ENCODE measurements around the gene MYLK4.

Gene MYLK4

GRCh38 chr6:2733736-2734480 lies 16.8 kb downstream of the MYLK4 start:
- TF ChIP-seq YY1 (IDR thresholded peaks at IDR 0.05; ENCODE audit: insufficient read depth, insufficient read length) (no peak), ZNF274 (IDR thresholded peaks at IDR 0.05; ENCODE audit: low read depth, low read length) (no peak), SUZ12 (IDR thresholded peaks at IDR 0.05; ENCODE audit: extremely low read depth, insufficient read depth, insufficient read length) (no peak)
- H3K9me3 ChIP-seq (ENCODE audit: insufficient read depth, low read length) = no peaks in the 10 kb centered on the region
- no peak for DNase-seq (ENCODE audit: low read depth, low spot score)
- H3K27me3 ChIP-seq (ENCODE audit: insufficient read depth, insufficient read length) = no peaks in the 10 kb centered on the region
- no peak overlapping the region for H3K4me3 ChIP-seq (ENCODE audit: insufficient read length, low read depth)
- no peak overlapping the region for H3K9ac ChIP-seq (ENCODE audit: insufficient read length, low read depth)
- no peaks in the 10 kb centered on the region for H3K36me3 ChIP-seq (ENCODE audit: insufficient read depth, insufficient read length, low read length)
- H3K4me1 ChIP-seq (ENCODE audit: insufficient read depth, insufficient read length) = peaks cover 2% of the 10 kb centered on the region

DNA sequence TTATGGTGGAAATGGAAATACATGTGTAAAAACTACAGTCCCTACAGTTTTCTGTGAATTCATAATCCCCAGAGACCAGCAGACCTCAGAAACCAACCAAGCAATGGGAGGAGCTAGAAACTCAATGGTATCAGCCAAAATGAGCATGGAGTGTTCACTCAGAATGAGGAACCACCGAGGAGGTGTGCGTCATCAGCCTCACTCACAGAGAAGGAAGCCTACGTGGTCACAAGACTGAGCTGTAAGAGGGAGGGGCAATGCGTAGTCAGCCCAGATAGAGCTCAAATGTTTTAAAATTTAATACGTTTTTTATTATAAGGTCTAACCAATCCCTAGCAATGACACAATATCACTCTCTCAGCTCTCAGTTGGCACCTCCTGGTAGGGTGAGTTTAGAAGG lies 17.4 kb downstream of the MYLK4 start:
- TF ChIP-seq SUZ12 (IDR thresholded peaks at IDR 0.05; ENCODE audit: extremely low read depth, insufficient read depth, insufficient read length) (no peak), ZNF274 (IDR thresholded peaks at IDR 0.05; ENCODE audit: low read depth, low read length) (no peak), YY1 (IDR thresholded peaks at IDR 0.05; ENCODE audit: insufficient read depth, insufficient read length) (no peak)
- Histone ChIP-seq H3K27me3 (ENCODE audit: insufficient read depth, insufficient read length) (no peaks in the 10 kb centered on the region), H3K36me3 (ENCODE audit: insufficient read depth, insufficient read length, low read length) (no peaks in the 10 kb centered on the region), H3K9ac (ENCODE audit: insufficient read length, low read depth) (no peak overlapping the region), H3K9me3 (ENCODE audit: insufficient read depth, low read length) (no peaks in the 10 kb centered on the region), H3K4me1 (ENCODE audit: insufficient read depth, insufficient read length) (peaks cover 3% of the 10 kb centered on the region), H3K4me3 (ENCODE audit: insufficient read length, low read depth) (no peak overlapping the region)
- DNase-seq (ENCODE audit: low read depth, low spot score) = no peak

DNA sequence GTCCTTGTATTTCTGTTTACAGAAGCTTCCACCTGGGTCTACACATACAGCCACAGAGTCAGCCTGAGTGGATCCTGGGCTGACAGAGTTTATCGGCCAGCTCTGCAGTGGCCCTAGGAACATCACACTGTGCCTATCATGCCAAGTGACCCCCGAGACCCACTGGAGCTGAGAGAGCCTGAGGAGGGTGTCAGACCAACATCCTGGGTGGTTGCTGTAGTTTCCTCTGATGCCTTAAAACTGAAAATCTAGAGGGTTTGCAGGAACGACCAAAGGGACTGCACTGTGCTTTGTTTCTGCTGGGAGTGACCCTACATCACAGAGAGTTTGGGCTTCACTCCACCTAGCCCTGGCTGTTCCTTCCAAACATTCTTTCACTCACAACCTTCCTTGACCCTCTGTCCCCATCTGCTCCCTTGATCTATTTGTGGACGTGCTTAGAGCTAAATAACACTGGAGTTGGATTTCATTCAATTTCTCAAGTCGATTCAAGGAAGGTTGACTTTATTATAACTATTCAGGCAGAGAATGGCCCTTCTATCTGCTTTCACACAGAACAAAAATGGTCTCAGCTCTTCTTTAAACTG lies 18.1 kb downstream of the MYLK4 start:
- Histone ChIP-seq H3K9ac (ENCODE audit: insufficient read length, low read depth) (no peak overlapping the region), H3K4me3 (ENCODE audit: insufficient read length, low read depth) (no peak overlapping the region), H3K36me3 (ENCODE audit: insufficient read depth, insufficient read length, low read length) (no peaks in the 10 kb centered on the region), H3K27me3 (ENCODE audit: insufficient read depth, insufficient read length) (no peaks in the 10 kb centered on the region), H3K9me3 (ENCODE audit: insufficient read depth, low read length) (no peaks in the 10 kb centered on the region), H3K4me1 (ENCODE audit: insufficient read depth, insufficient read length) (peaks cover 3% of the 10 kb centered on the region)
- TF ChIP-seq YY1 (IDR thresholded peaks at IDR 0.05; ENCODE audit: insufficient read depth, insufficient read length) (no peak), ZNF274 (IDR thresholded peaks at IDR 0.05; ENCODE audit: low read depth, low read length) (no peak), SUZ12 (IDR thresholded peaks at IDR 0.05; ENCODE audit: extremely low read depth, insufficient read depth, insufficient read length) (no peak)
- no peak for DNase-seq (ENCODE audit: low read depth, low spot score)

DNA sequence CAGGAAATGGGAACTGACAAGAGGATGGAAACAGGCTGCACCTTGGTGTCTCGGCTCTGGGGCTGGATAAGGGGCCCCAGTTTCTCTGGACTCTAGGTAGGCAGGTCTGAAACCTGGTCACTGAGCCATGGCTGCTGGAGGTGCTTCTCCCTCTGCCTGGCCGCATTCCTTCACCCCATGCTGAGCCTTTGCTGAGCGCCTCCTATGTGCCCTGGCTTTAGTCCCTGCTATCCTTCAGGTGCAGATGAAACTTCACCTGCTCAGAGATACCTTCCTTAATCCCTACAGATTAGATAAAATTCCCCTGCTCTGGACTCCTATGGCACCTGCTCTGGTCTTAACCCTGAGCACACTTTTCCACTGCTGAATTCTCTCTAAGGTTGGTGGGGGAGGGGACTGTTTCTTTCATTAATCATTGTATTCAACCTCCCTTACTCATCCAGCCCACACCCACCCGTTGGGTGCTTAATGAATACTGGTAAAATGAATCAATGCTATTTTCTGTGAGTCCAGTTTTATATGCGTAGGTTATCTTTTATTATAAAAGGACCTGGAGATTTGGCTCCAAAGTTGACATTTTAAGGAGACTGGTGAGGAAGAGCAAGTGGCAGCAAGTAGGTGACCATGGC lies 19.3 kb downstream of the MYLK4 start:
- no peak for DNase-seq (ENCODE audit: low read depth, low spot score)
- no peak overlapping the region for H3K9ac ChIP-seq (ENCODE audit: insufficient read length, low read depth)
- H3K4me1 ChIP-seq (ENCODE audit: insufficient read depth, insufficient read length) = peaks cover 3% of the 10 kb centered on the region
- no peaks in the 10 kb centered on the region for H3K36me3 ChIP-seq (ENCODE audit: insufficient read depth, insufficient read length, low read length)
- H3K27me3 ChIP-seq (ENCODE audit: insufficient read depth, insufficient read length) = no peaks in the 10 kb centered on the region
- TF ChIP-seq ZNF274 (IDR thresholded peaks at IDR 0.05; ENCODE audit: low read depth, low read length) = no peak
- TF ChIP-seq SUZ12 (IDR thresholded peaks at IDR 0.05; ENCODE audit: extremely low read depth, insufficient read depth, insufficient read length) = no peak
- no peak for TF ChIP-seq YY1 (IDR thresholded peaks at IDR 0.05; ENCODE audit: insufficient read depth, insufficient read length)
- H3K4me3 ChIP-seq (ENCODE audit: insufficient read length, low read depth) = no peak overlapping the region
- H3K9me3 ChIP-seq (ENCODE audit: insufficient read depth, low read length) = no peaks in the 10 kb centered on the region

DNA sequence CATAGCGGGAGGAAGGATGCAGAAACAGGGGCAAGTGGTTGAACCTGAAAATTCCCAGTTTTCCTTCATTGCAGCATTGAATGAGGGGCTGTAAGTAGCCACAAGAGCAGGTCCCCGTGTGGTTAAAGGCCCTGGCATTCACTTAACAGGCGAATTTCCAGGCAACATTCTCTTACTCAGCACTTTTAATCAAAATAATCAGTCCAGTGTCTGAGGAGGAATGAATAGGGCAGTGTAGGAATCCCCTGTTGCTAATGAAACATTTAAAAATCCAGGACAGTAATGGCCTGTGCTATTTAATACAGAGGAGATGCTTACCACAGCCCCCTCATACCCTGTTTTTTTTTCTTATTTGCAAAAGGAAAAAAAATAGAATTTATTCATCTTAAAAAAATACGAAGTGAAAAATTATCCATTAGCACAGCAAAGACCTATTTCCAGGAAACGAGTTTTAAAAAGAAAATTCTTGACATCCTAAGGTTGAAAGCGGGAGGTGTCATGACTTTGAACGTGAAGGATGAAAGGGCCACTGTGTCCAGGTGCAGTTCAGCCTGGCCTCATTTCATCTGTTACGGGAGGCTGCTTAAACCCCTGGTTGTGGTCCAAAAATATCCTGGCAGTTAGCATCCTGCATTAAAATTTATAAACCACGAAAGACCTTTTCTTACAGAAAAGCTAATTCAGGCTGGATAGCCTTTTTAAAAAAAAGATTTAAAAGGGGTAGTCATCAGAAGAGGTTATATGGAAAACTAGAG lies 20.2 kb downstream of the MYLK4 start:
- DNase-seq (ENCODE audit: low read depth, low spot score) = no peak
- no peaks in the 10 kb centered on the region for H3K27me3 ChIP-seq (ENCODE audit: insufficient read depth, insufficient read length)
- H3K4me3 ChIP-seq (ENCODE audit: insufficient read length, low read depth) = no peak overlapping the region
- H3K9me3 ChIP-seq (ENCODE audit: insufficient read depth, low read length) = no peaks in the 10 kb centered on the region
- peaks cover 3% of the 10 kb centered on the region for H3K4me1 ChIP-seq (ENCODE audit: insufficient read depth, insufficient read length)
- no peaks in the 10 kb centered on the region for H3K36me3 ChIP-seq (ENCODE audit: insufficient read depth, insufficient read length, low read length)
- no peak for TF ChIP-seq SUZ12 (IDR thresholded peaks at IDR 0.05; ENCODE audit: extremely low read depth, insufficient read depth, insufficient read length)
- no peak for TF ChIP-seq YY1 (IDR thresholded peaks at IDR 0.05; ENCODE audit: insufficient read depth, insufficient read length)
- TF ChIP-seq ZNF274 (IDR thresholded peaks at IDR 0.05; ENCODE audit: low read depth, low read length) = no peak
- H3K9ac ChIP-seq (ENCODE audit: insufficient read length, low read depth) = no peak overlapping the region

- H3K9me3 ChIP-seq (ENCODE audit: insufficient read depth, low read length) = no peaks in the 10 kb centered on the region
- H3K36me3 ChIP-seq (ENCODE audit: insufficient read depth, insufficient read length, low read length) = no peaks in the 10 kb centered on the region
- H3K9ac ChIP-seq (ENCODE audit: insufficient read length, low read depth) = no peak overlapping the region
- TF ChIP-seq SUZ12 (IDR thresholded peaks at IDR 0.05; ENCODE audit: extremely low read depth, insufficient read depth, insufficient read length) = no peak
- no peak for TF ChIP-seq YY1 (IDR thresholded peaks at IDR 0.05; ENCODE audit: insufficient read depth, insufficient read length)
- no peak for TF ChIP-seq ZNF274 (IDR thresholded peaks at IDR 0.05; ENCODE audit: low read depth, low read length)
- DNase-seq (ENCODE audit: low read depth, low spot score) = no peak
- no peaks in the 10 kb centered on the region for H3K27me3 ChIP-seq (ENCODE audit: insufficient read depth, insufficient read length)
- H3K4me3 ChIP-seq (ENCODE audit: insufficient read length, low read depth) = no peak overlapping the region
- H3K4me1 ChIP-seq (ENCODE audit: insufficient read depth, insufficient read length) = peaks cover 3% of the 10 kb centered on the region
These were observed 20.8 kb downstream of the MYLK4 start for GRCh38 chr6:2729921-2730320.

All from NT2/D1 (cell line).